Heart right ventricle (tissue), 16 donors: Measurements from ENCODE around the gene SSBP2. TPM values are rescaled to one million over a fixed set of nuclear protein-coding genes. Genes with fewer than 3 reads are reported as not detected.

Experiments used
- ATAC-seq, 8 donors: fragments of 200-7000 bp; cut with Tn5 transposase; one replicate each; pipeline ENCODE4 v1.9.1; 2020; ENCODE audit warnings: mild to moderate bottlenecking in 8 of 8, moderate library complexity in 8 of 8, moderate number of reproducible peaks in 1 of 8
- DNase-seq, 2 donors: peaks; one replicate each; pipeline ENCODE4 v3.0.0-alpha.2; 2020
- H3K27ac ChIP-seq, 10 donors: fragments of 200-600 bp; sonication (generic) in 2 of 10; one replicate each; pipeline versions ENCODE4 v1.5.0 to v1.8.0; 2020 to 2022; ENCODE audit warnings: mild to moderate bottlenecking in 3 of 10
- H3K27me3 ChIP-seq, 7 donors: fragments of 200-600 bp; one replicate each; pipeline ENCODE4 v1.8.0; 2021 to 2022; ENCODE audit warnings: mild to moderate bottlenecking in 2 of 7
- H3K36me3 ChIP-seq, 9 donors: fragments of 200-600 bp; sonication (generic) in 1 of 9; one replicate each; pipeline versions ENCODE4 v1.5.0 to v1.8.0; 2020 to 2022; ENCODE audit warnings: mild to moderate bottlenecking in 2 of 9
- H3K4me1 ChIP-seq, 9 donors: fragments of 200-600 bp; sonication (generic) in 1 of 9; one replicate each; pipeline versions ENCODE4 v1.5.0 to v1.8.0; 2020 to 2022; ENCODE audit warnings: mild to moderate bottlenecking in 4 of 9
- H3K4me3 ChIP-seq, 10 donors: fragments of 200-600 bp; sonication (generic) in 2 of 10; one replicate each; pipeline versions ENCODE4 v1.5.0 to v1.8.0; 2020 to 2022; ENCODE audit warnings: mild to moderate bottlenecking in 7 of 10, moderate library complexity in 2 of 10
- H3K9me3 ChIP-seq, 11 donors: fragments of 200-600 bp in 10 of 11; sonication (generic) in 2 of 11; one replicate each; pipeline versions ENCODE4 v1.5.0 to v1.8.0; 2013 to 2022; ENCODE audit warnings: mild to moderate bottlenecking in 2 of 11, control low read depth in 1 of 11, moderate library complexity in 1 of 11
- CTCF ChIP-seq, 9 donors: fragments of 200-600 bp; sonication (generic) in 2 of 9; IDR thresholded peaks; one replicate each; pipeline versions ENCODE4 v1.5.0 to v1.8.0; 2021 to 2022; ENCODE audit warnings: antibody characterized with exemption in 9 of 9, mild to moderate bottlenecking in 5 of 9, moderate library complexity in 1 of 9
- WGBS, 2 donors: extraction: QIAGEN DNeasy Blood & Tissue Kit; methylation state at CpG; one replicate each; pipeline ENCODE4 v1.1.7; 2013; ENCODE audit warnings: inconsistent platforms in 1 of 2; 5-methylcytosine and 5-hydroxymethylcytosine counted together
- intact Hi-C, 10 donors: fragments of 100-400 bp; cut with DNase I; formaldehyde crosslinking; loops; one replicate each; pipeline versions ENCODE4 v1.11.1 to v1.14.2; 2022
- polyA plus RNA-seq, 2 donors: library from polyadenylated mRNA; stranded (reverse); fragments of 200-250 nt; gene quantifications; one replicate each; pipeline ENCODE4 v1.2.3, GENCODE V29; 2013
- total RNA-seq, 10 donors: library from RNA; stranded (reverse); fragmentation: NEBNext Ultra II Directional in 3 of 10; extraction: Animal tissue kit (Norgen Biotek cat#: 25700) in 3 of 10; gene quantifications; one replicate each; pipeline versions ENCODE4 v1.2.1 to v1.2.4, GENCODE V29; 2021 to 2023
- donor health status: Arrhythmogenic right ventricular cardiomyopathy.
- donor health status: ischemic (EF 13 %, LVEDD 7.1; RV severe dilation, severe dysfunction).
- donor health status: healthy with polysubstance abuse.
- donor health status: DM: no; HTN: yes; CAD: no.
- donor health status: DM: no; HTN: no; CAD: no.
- donor health status: ischemic (EF 25% LVEDD 6.9; RV normal size, moderate dysfunction).
- donor health status: ischemic (EF 25% LVEDD 5.7; RV mildly dilated, moderate dysfunction).
- donor health status: healthy.
- donor health status: DM: yes; HTN: yes; CAD: no.
- donor health status: Ischemic cardiomyopathy.
- donor health status: ischemic (EF 35%, LVEDD 5.7; RV mildly dilated, moderate dysfunction).
- donor health status: nonischemic (EF 11% LVEDD 7.7; RV severe dilation, severe dysfunction).
- donor health status: DM: yes; HTN: yes; CAD: no.
- donor health status: PGD.
- donor health status: ischemic (EF 29% LVEDD 5.4; RV normal size, mild dysfunction).
- donor health status: nonischemic (EF 23%, LVEDD 6.1; RV moderate dilation, normal function).

Gene SSBP2
- total and polyA plus RNA-seq, 12 donors, result 24.2 to 85.9 (median 52.0) TPM

GRCh38 chr5:81774374-81774773, 23.5 kb upstream of the SSBP2 start:
- intact Hi-C loops, result no loop called here
- Histone ChIP-seq H3K27ac (peak overlapping the region in 1 of 10 donors; percentile 48), H3K9me3 (peaks cover 0 to 6% (median 0%) of the 10 kb centered on the region in 11 donors), H3K4me1 (peaks cover 3 to 37% (median 16%) of the 10 kb centered on the region in 9 donors), H3K4me3 (no peak overlapping the region), H3K36me3 (no peaks in the 10 kb centered on the region), H3K27me3 (no peaks in the 10 kb centered on the region)
- no peak for ATAC-seq
- DNase-seq, result no peak
- 74 to 77% methylated on average over 2 of the region's 2 CpGs for WGBS, 2 donors
- no peak for TF ChIP-seq CTCF (IDR thresholded peaks at IDR 0.05)

- intact Hi-C loops, result loop anchor here in 1 of 10 donors (1.0 kb wide), 1 partner anchor 12 kb away; no protein-coding TSS in a partner anchor
- 64 to 67% methylated on average over 7 of the region's 7 CpGs for WGBS, 2 donors
- no peak for DNase-seq
- Histone ChIP-seq H3K4me1 (peaks cover 0 to 29% (median 9%) of the 10 kb centered on the region in 9 donors), H3K9me3 (peaks cover 0 to 6% (median 0%) of the 10 kb centered on the region in 11 donors), H3K4me3 (no peak overlapping the region), H3K27ac (peak overlapping the region in 6 of 10 donors; percentile 1 to 48 (median 30)), H3K36me3 (no peaks in the 10 kb centered on the region), H3K27me3 (no peaks in the 10 kb centered on the region)
- TF ChIP-seq CTCF (IDR thresholded peaks at IDR 0.05), result no peak
- ATAC-seq, result peak in 3 of 8 donors; percentile 28 to 52 (median 34)
Measured at GRCh38 chr5:81773574-81773973, 22.7 kb upstream of the SSBP2 start.

- Histone ChIP-seq H3K36me3 (no peaks in the 10 kb centered on the region), H3K4me1 (peaks cover 0 to 25% (median 5%) of the 10 kb centered on the region in 9 donors), H3K9me3 (peaks cover 0 to 6% (median 0%) of the 10 kb centered on the region in 11 donors), H3K27ac (peak overlapping the region in 6 of 10 donors; percentile 1 to 48 (median 30)), H3K27me3 (no peaks in the 10 kb centered on the region), H3K4me3 (no peak overlapping the region)
- ATAC-seq, result peak in 3 of 8 donors; percentile 23 to 55 (median 51)
- intact Hi-C loops, result loop anchor here in 1 of 10 donors (1.0 kb wide), 1 partner anchor 12 kb away; no protein-coding TSS in a partner anchor
- 92 to 96% methylated on average over 3 of the region's 3 CpGs for WGBS, 2 donors
- DNase-seq, result no peak
- TF ChIP-seq CTCF (IDR thresholded peaks at IDR 0.05), result no peak
Measured at GRCh38 chr5:81773161-81773560, 22.3 kb upstream of the SSBP2 start.

GRCh38 chr5:81772488-81772887, 21.6 kb upstream of the SSBP2 start:
- peaks cover 0 to 6% (median 0%) of the 10 kb centered on the region in 11 donors for H3K9me3 ChIP-seq
- peaks cover 0 to 19% (median 5%) of the 10 kb centered on the region in 9 donors for H3K4me1 ChIP-seq
- H3K36me3 ChIP-seq, result no peaks in the 10 kb centered on the region
- H3K27me3 ChIP-seq, result no peaks in the 10 kb centered on the region
- H3K4me3 ChIP-seq, result no peak overlapping the region
- ATAC-seq (no peak), DNase-seq (no peak)
- no peak for TF ChIP-seq CTCF (IDR thresholded peaks at IDR 0.05)
- intact Hi-C loops, result no loop called here
- H3K27ac ChIP-seq, result no peak overlapping the region
- WGBS, 2 donors, result 78 to 80% methylated on average over 5 of the region's 5 CpGs
